Measurements from ENCODE around the gene GTPBP8.

GRCh38 chr3:112974894-112975293, 15.9 kb upstream of the GTPBP8 start, which contains the start of gene CD200R1:
- TF ChIP-seq, protein P1, sequence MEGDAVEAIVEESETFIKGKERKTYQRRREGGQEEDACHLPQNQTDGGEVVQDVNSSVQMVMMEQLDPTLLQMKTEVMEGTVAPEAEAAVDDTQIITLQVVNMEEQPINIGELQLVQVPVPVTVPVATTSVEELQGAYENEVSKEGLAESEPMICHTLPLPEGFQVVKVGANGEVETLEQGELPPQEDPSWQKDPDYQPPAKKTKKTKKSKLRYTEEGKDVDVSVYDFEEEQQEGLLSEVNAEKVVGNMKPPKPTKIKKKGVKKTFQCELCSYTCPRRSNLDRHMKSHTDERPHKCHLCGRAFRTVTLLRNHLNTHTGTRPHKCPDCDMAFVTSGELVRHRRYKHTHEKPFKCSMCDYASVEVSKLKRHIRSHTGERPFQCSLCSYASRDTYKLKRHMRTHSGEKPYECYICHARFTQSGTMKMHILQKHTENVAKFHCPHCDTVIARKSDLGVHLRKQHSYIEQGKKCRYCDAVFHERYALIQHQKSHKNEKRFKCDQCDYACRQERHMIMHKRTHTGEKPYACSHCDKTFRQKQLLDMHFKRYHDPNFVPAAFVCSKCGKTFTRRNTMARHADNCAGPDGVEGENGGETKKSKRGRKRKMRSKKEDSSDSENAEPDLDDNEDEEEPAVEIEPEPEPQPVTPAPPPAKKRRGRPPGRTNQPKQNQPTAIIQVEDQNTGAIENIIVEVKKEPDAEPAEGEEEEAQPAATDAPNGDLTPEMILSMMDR (IDR thresholded peaks at IDR 0.05) = no peak
- no peak for TF ChIP-seq POLR2AphosphoS5 (IDR thresholded peaks at IDR 0.05)

Measured in prostate gland (tissue), 2 donors.